Measurements from ENCODE around the gene GPR4.

Gene GPR4

GRCh38 chr19:45554481-45554880, 47.5 kb downstream of the GPR4 start:
- no peaks in the 10 kb centered on the region for H3K27me3 ChIP-seq (ENCODE audit: control insufficient read depth, insufficient read depth, low read length)
- H3K9me3 ChIP-seq (ENCODE audit: control insufficient read depth, low read length), result no peaks in the 10 kb centered on the region
- H3K36me3 ChIP-seq (ENCODE audit: control insufficient read depth, insufficient read depth, low read length), result no peaks in the 10 kb centered on the region
- no peak overlapping the region for H3K4me3 ChIP-seq (ENCODE audit: low read length)
- H3K9ac ChIP-seq (ENCODE audit: low read length), result no peak overlapping the region
- peaks cover 15% of the 10 kb centered on the region for H3K4me1 ChIP-seq (ENCODE audit: control insufficient read depth, insufficient read depth, low read length)

- Histone ChIP-seq H3K9ac (ENCODE audit: low read length) (peak overlapping the region; percentile 39), H3K27me3 (ENCODE audit: control insufficient read depth, insufficient read depth, low read length) (no peaks in the 10 kb centered on the region), H3K4me3 (ENCODE audit: low read length) (no peak overlapping the region), H3K4me1 (ENCODE audit: control insufficient read depth, insufficient read depth, low read length) (peaks cover 13% of the 10 kb centered on the region), H3K9me3 (ENCODE audit: control insufficient read depth, low read length) (no peaks in the 10 kb centered on the region), H3K36me3 (ENCODE audit: control insufficient read depth, insufficient read depth, low read length) (no peaks in the 10 kb centered on the region)
Measured at GRCh38 chr19:45553464-45553863, 48.5 kb downstream of the GPR4 start.

GRCh38 chr19:45547965-45548609, 53.9 kb downstream of the GPR4 start:
- Histone ChIP-seq H3K9ac (ENCODE audit: low read length) (peak overlapping the region; percentile 17), H3K4me1 (ENCODE audit: control insufficient read depth, insufficient read depth, low read length) (peaks cover 11% of the 10 kb centered on the region), H3K4me3 (ENCODE audit: low read length) (no peak overlapping the region), H3K36me3 (ENCODE audit: control insufficient read depth, insufficient read depth, low read length) (no peaks in the 10 kb centered on the region), H3K9me3 (ENCODE audit: control insufficient read depth, low read length) (no peaks in the 10 kb centered on the region), H3K27me3 (ENCODE audit: control insufficient read depth, insufficient read depth, low read length) (no peaks in the 10 kb centered on the region)

- Histone ChIP-seq H3K9me3 (ENCODE audit: control insufficient read depth, low read length) (no peaks in the 10 kb centered on the region), H3K9ac (ENCODE audit: low read length) (no peak overlapping the region), H3K36me3 (ENCODE audit: control insufficient read depth, insufficient read depth, low read length) (no peaks in the 10 kb centered on the region), H3K27me3 (ENCODE audit: control insufficient read depth, insufficient read depth, low read length) (no peaks in the 10 kb centered on the region), H3K4me1 (ENCODE audit: control insufficient read depth, insufficient read depth, low read length) (peaks cover 8% of the 10 kb centered on the region), H3K4me3 (ENCODE audit: low read length) (no peak overlapping the region)
Measured at GRCh38 chr19:45547211-45547770, 54.7 kb downstream of the GPR4 start.

GRCh38 chr19:45542234-45542668, 59.8 kb downstream of the GPR4 start:
- H3K4me1 ChIP-seq (ENCODE audit: control insufficient read depth, insufficient read depth, low read length), result no peaks in the 10 kb centered on the region

More at GRCh38 chr19:45542234-45542668, 59.8 kb downstream of the GPR4 start:
- no peaks in the 10 kb centered on the region for H3K27me3 ChIP-seq (ENCODE audit: control insufficient read depth, insufficient read depth, low read length)
- no peak overlapping the region for H3K9ac ChIP-seq (ENCODE audit: low read length)
- no peaks in the 10 kb centered on the region for H3K9me3 ChIP-seq (ENCODE audit: control insufficient read depth, low read length)
- no peak overlapping the region for H3K4me3 ChIP-seq (ENCODE audit: low read length)
- no peaks in the 10 kb centered on the region for H3K36me3 ChIP-seq (ENCODE audit: control insufficient read depth, insufficient read depth, low read length)
